Mononuclear cell (primary cell): ENCODE results near the gene ADGRD2. TPM values are rescaled to one million over a fixed set of nuclear protein-coding genes. Genes with fewer than 3 reads are reported as not detected.
"Not testable (repeated sequence)": the region's sequence is repeated elsewhere in the genome, so short reads cannot be mapped to it uniquely, and the experiment has no call there.

Experiments used
- H3K27me3 ChIP-seq: 2 replicates; pipeline ENCODE4 v1.6.0; 2011; ENCODE audit warnings: low read length, control low read depth; ENCODE audit not compliant: insufficient read depth
- H3K4me1 ChIP-seq: 2 replicates; pipeline ENCODE4 v1.5.1; 2011; ENCODE audit warnings: mild to moderate bottlenecking, low read length, control low read depth; ENCODE audit not compliant: insufficient read depth
- H3K4me3 ChIP-seq: 2 replicates; pipeline ENCODE4 v1.5.1; 2011; ENCODE audit warnings: mild to moderate bottlenecking, low read length, moderate library complexity
- H3K9me3 ChIP-seq: 2 replicates; pipeline ENCODE4 v1.5.1; 2011; ENCODE audit warnings: low read depth, mild to moderate bottlenecking, control low read depth, low read length
- total RNA-seq: library from RNA; depleted of rRNA; stranded (reverse); fragments of >200 nt; gene quantifications from one replicate; pipeline ENCODE4 v1.2.3, GENCODE V29; 2012

The ADGRD2 gene
- 0.10 TPM for total RNA-seq

GRCh38 chr9:124450241-124450924 lies at the start of gene ADGRD2:
TSS of gene ADGRD2 (plus strand) at chr9:124450451. CDS start at chr9:124451667, 1,216 bp downstream.
- Histone ChIP-seq H3K4me3 (no peak within 1 kb of the TSS), H3K9me3 (no peaks in the 10 kb centered on the region), H3K27me3 (peaks cover 19% of the 10 kb centered on the region), H3K4me1 (no peaks in the 10 kb centered on the region)

GRCh38 chr9:124403246-124403645 lies 47.0 kb upstream of the ADGRD2 start:
- Histone ChIP-seq H3K27me3 (no peaks in the 10 kb centered on the region), H3K9me3 (no peaks in the 10 kb centered on the region), H3K4me3 (no peak overlapping the region), H3K4me1 (peaks cover 15% of the 10 kb centered on the region)

GRCh38 chr9:124409410-124409809 lies 40.8 kb upstream of the ADGRD2 start:
- Histone ChIP-seq H3K4me1 (peaks cover 16% of the 10 kb centered on the region), H3K9me3 (no peaks in the 10 kb centered on the region), H3K27me3 (no peaks in the 10 kb centered on the region), H3K4me3 (no peak overlapping the region)

GRCh38 chr9:124410321-124410913 lies 39.8 kb upstream of the ADGRD2 start:
- H3K4me3 ChIP-seq: no peak overlapping the region
- H3K4me1 ChIP-seq: peaks cover 22% of the 10 kb centered on the region
- H3K27me3 ChIP-seq: no peaks in the 10 kb centered on the region
- H3K9me3 ChIP-seq: no peaks in the 10 kb centered on the region

- H3K27me3 ChIP-seq: no peaks in the 10 kb centered on the region
- peaks cover 25% of the 10 kb centered on the region for H3K4me1 ChIP-seq
- H3K4me3 ChIP-seq: no peak overlapping the region
- no peaks in the 10 kb centered on the region for H3K9me3 ChIP-seq
Measured at GRCh38 chr9:124411514-124412227, 38.6 kb upstream of the ADGRD2 start.

- Histone ChIP-seq H3K4me1 (peaks cover 25% of the 10 kb centered on the region), H3K27me3 (no peaks in the 10 kb centered on the region), H3K9me3 (no peaks in the 10 kb centered on the region), H3K4me3 (no peak overlapping the region)
Measured at GRCh38 chr9:124412228-124412575, 38.0 kb upstream of the ADGRD2 start.

- Histone ChIP-seq H3K4me1 (peaks cover 25% of the 10 kb centered on the region), H3K4me3 (peak overlapping the region; percentile 66)
Measured at GRCh38 chr9:124414612-124415011, 35.6 kb upstream of the ADGRD2 start.

GRCh38 chr9:124415102-124415851 lies 35.0 kb upstream of the ADGRD2 start, which contains the start of gene PSMB7:
TSS of gene PSMB7 (minus strand) at chr9:124415442. CDS start at chr9:124415425, 17 bp downstream.
- Histone ChIP-seq H3K9me3 (no peaks in the 10 kb centered on the region), H3K27me3 (no peaks in the 10 kb centered on the region), H3K4me3 (peak within 1 kb of the TSS; percentile 66), H3K4me1 (peaks cover 25% of the 10 kb centered on the region)

More at GRCh38 chr9:124414612-124415011, 35.6 kb upstream of the ADGRD2 start:
- Histone ChIP-seq H3K9me3 (no peaks in the 10 kb centered on the region), H3K27me3 (no peaks in the 10 kb centered on the region)

GRCh38 chr9:124415852-124416484 lies 34.3 kb upstream of the ADGRD2 start:
- peaks cover 25% of the 10 kb centered on the region for H3K4me1 ChIP-seq
- no peak overlapping the region for H3K4me3 ChIP-seq
- no peaks in the 10 kb centered on the region for H3K9me3 ChIP-seq
- H3K27me3 ChIP-seq: no peaks in the 10 kb centered on the region

GRCh38 chr9:124419832-124420489 lies 30.3 kb upstream of the ADGRD2 start:
- Histone ChIP-seq H3K27me3 (no peaks in the 10 kb centered on the region), H3K4me3 (no peak overlapping the region), H3K9me3 (no peaks in the 10 kb centered on the region), H3K4me1 (peaks cover 4% of the 10 kb centered on the region)

GRCh38 chr9:124420991-124421543 lies 29.2 kb upstream of the ADGRD2 start:
- H3K4me3 ChIP-seq: no peak overlapping the region
- no peaks in the 10 kb centered on the region for H3K27me3 ChIP-seq
- H3K9me3 ChIP-seq: no peaks in the 10 kb centered on the region
- no peaks in the 10 kb centered on the region for H3K4me1 ChIP-seq

GRCh38 chr9:124423155-124423554 lies 27.1 kb upstream of the ADGRD2 start:
- H3K4me1 ChIP-seq: no peaks in the 10 kb centered on the region
- H3K4me3 ChIP-seq: no peak overlapping the region
- H3K27me3 ChIP-seq: no peaks in the 10 kb centered on the region
- no peaks in the 10 kb centered on the region for H3K9me3 ChIP-seq

- H3K4me1 ChIP-seq: no peaks in the 10 kb centered on the region
- no peak overlapping the region for H3K4me3 ChIP-seq
- no peaks in the 10 kb centered on the region for H3K9me3 ChIP-seq
- H3K27me3 ChIP-seq: no peaks in the 10 kb centered on the region
Measured at GRCh38 chr9:124423591-124423990, 26.7 kb upstream of the ADGRD2 start.

GRCh38 chr9:124425733-124426132 lies 24.5 kb upstream of the ADGRD2 start:
- H3K4me3 ChIP-seq, H3K27me3 ChIP-seq, H3K9me3 ChIP-seq, H3K4me1 ChIP-seq: not testable (repeated sequence)
